Fibroblast of lung (primary cell): ENCODE measurements around the gene CIB4. TPM values are rescaled to one million over a fixed set of nuclear protein-coding genes. Genes with fewer than 3 reads are reported as not detected.

Experiments used
- DNase-seq, 2 donors: peaks; one replicate each; pipeline versions ENCODE4 v3.0.0 to v3.0.0-alpha.2; 2010; ENCODE audit warnings: low read depth in 2 of 2
- H2AFZ ChIP-seq: 2 replicates; pipeline ENCODE4 v1.5.1; 2012; ENCODE audit warnings: low read length, control low read depth, inconsistent platforms
- H3K27ac ChIP-seq: 2 replicates; pipeline ENCODE4 v1.5.1; 2011; ENCODE audit warnings: low read length, control low read depth; ENCODE audit not compliant: insufficient read depth
- H3K27me3 ChIP-seq: 2 replicates; pipeline ENCODE4 v1.5.1; 2011; ENCODE audit warnings: mild to moderate bottlenecking, low read length; ENCODE audit not compliant: control insufficient read depth, insufficient read depth
- H3K36me3 ChIP-seq: 2 replicates; pipeline ENCODE4 v1.5.1; 2011; ENCODE audit warnings: low read length; ENCODE audit not compliant: control insufficient read depth, insufficient read depth
- H3K4me1 ChIP-seq: 2 replicates; pipeline ENCODE4 v1.5.1; 2011; ENCODE audit warnings: low read length; ENCODE audit not compliant: control insufficient read depth, insufficient read depth; ENCODE audit errors: extremely low read depth
- H3K4me2 ChIP-seq: 2 replicates; pipeline ENCODE4 v1.5.1; 2011; ENCODE audit warnings: low read length, control low read depth; ENCODE audit not compliant: insufficient read depth; ENCODE audit errors: extremely low read depth
- H3K4me3 ChIP-seq, 4 experiments: fragments of 200-600 bp in 1 of 4; sonication (generic) in 1 of 4; replicated peaks in 1 of 4; 2 replicates each; pipeline ENCODE4 v1.5.1; 2011 to 2016; ENCODE audit warnings: low read length in 4 of 4, low read depth in 3 of 4, mild to moderate bottlenecking in 3 of 4, control low read depth in 2 of 4, inconsistent platforms in 1 of 4, mixed read lengths in 1 of 4; ENCODE audit not compliant: insufficient read depth in 1 of 4; ENCODE audit errors: control extremely low read depth in 1 of 4
- H3K79me2 ChIP-seq: 2 replicates; pipeline ENCODE4 v1.5.1; 2012; ENCODE audit warnings: mild to moderate bottlenecking, low read length, inconsistent platforms; ENCODE audit not compliant: control insufficient read depth, insufficient read depth
- H3K9ac ChIP-seq: 2 replicates; pipeline ENCODE4 v1.5.1; 2011; ENCODE audit warnings: mild to moderate bottlenecking, low read length, control low read depth; ENCODE audit not compliant: insufficient read depth
- H3K9me3 ChIP-seq: 2 replicates; pipeline ENCODE4 v1.5.1; 2012; ENCODE audit warnings: low read depth, low read length; ENCODE audit not compliant: control insufficient read depth, insufficient read depth
- H4K20me1 ChIP-seq: 2 replicates; pipeline ENCODE4 v1.5.1; 2011; ENCODE audit warnings: low read length; ENCODE audit not compliant: control insufficient read depth, insufficient read depth; ENCODE audit errors: extremely low read depth
- CTCF ChIP-seq, 2 donors: IDR thresholded peaks in 1 of 2; conservative IDR thresholded peaks in 1 of 2; 1 replicate in 1 of 2; 2 replicates in 1 of 2; pipeline ENCODE4 v1.5.1; 2011 to 2012; ENCODE audit warnings: low read length in 2 of 2, control low read depth in 1 of 2, inconsistent platforms in 1 of 2, low read depth in 1 of 2, mild to moderate bottlenecking in 1 of 2
- EZH2 ChIP-seq: IDR thresholded peaks from 2 replicates; pipeline ENCODE4 v1.5.1; 2012; ENCODE audit warnings: low read length, control low read depth, mild to moderate bottlenecking; ENCODE audit errors: missing control alignments
- polyA plus RNA-seq, 2 donors: library from polyadenylated mRNA; depleted of rRNA in 1 of 2; stranded (reverse) in 1 of 2; unstranded in 1 of 2; fragments of >200 nt; gene quantifications; 2 replicates each; pipeline ENCODE4 v1.2.1, GENCODE V29; 2011 to 2012; ENCODE audit warnings: missing spikeins in 1 of 2
- total RNA-seq: library from RNA; depleted of rRNA; stranded (reverse); fragments of >200 nt; gene quantifications from 2 replicates; pipeline ENCODE4 v1.2.1, GENCODE V29; 2014

The CIB4 gene
- total and polyA plus RNA-seq, 2 donors (not counting 1 experiment from before 2014, with no cell fraction given), result not detected

- no peak for TF ChIP-seq EZH2
- TF ChIP-seq CTCF (conservative IDR thresholded peaks at IDR 0.05 in 1 of 2, IDR thresholded peaks at IDR 0.05 in 1 of 2; ENCODE audit: low read depth in 1 of 2, low read length in 2 of 2), result no peak
- peaks cover 37% of the 10 kb centered on the region for H3K27me3 ChIP-seq
Observed at GRCh38 chr2:26609839-26610277, 31.3 kb downstream of the CIB4 start.

GRCh38 chr2:26609205-26609631 lies 31.9 kb downstream of the CIB4 start:
- peaks cover 31% of the 10 kb centered on the region for H3K27me3 ChIP-seq
- H3K9me3 ChIP-seq, result no peaks in the 10 kb centered on the region
- H2AFZ ChIP-seq, result no peak overlapping the region
- H4K20me1 ChIP-seq, result no peaks in the 10 kb centered on the region
- TF ChIP-seq CTCF (conservative IDR thresholded peaks at IDR 0.05 in 1 of 2, IDR thresholded peaks at IDR 0.05 in 1 of 2; ENCODE audit: low read depth in 1 of 2, low read length in 2 of 2) (no peak), EZH2 (no peak)
- no peak overlapping the region for H3K27ac ChIP-seq
- no peak for DNase-seq
- H3K79me2 ChIP-seq, result no peaks in the 10 kb centered on the region
- no peak overlapping the region for H3K4me2 ChIP-seq
- no peak overlapping the region for H3K9ac ChIP-seq
- no peaks in the 10 kb centered on the region for H3K4me1 ChIP-seq
- no peak overlapping the region for H3K4me3 ChIP-seq
- no peaks in the 10 kb centered on the region for H3K36me3 ChIP-seq

More at GRCh38 chr2:26609839-26610277, 31.3 kb downstream of the CIB4 start:
- DNase-seq, result no peak
- no peak overlapping the region for H3K9ac ChIP-seq
- H2AFZ ChIP-seq, result no peak overlapping the region
- no peaks in the 10 kb centered on the region for H3K9me3 ChIP-seq
- no peak overlapping the region for H3K4me3 ChIP-seq
- H3K79me2 ChIP-seq, result no peaks in the 10 kb centered on the region
- H3K36me3 ChIP-seq, result no peaks in the 10 kb centered on the region
- H3K27ac ChIP-seq, result no peak overlapping the region
- no peak overlapping the region for H3K4me2 ChIP-seq
- H3K4me1 ChIP-seq, result no peaks in the 10 kb centered on the region
- H4K20me1 ChIP-seq, result no peaks in the 10 kb centered on the region

GRCh38 chr2:26608557-26608956 lies 32.6 kb downstream of the CIB4 start:
- Histone ChIP-seq H3K27me3 (peaks cover 26% of the 10 kb centered on the region), H3K9me3 (no peaks in the 10 kb centered on the region), H3K36me3 (no peaks in the 10 kb centered on the region), H3K4me3 (no peak overlapping the region), H3K4me1 (no peaks in the 10 kb centered on the region), H3K79me2 (no peaks in the 10 kb centered on the region), H2AFZ (no peak overlapping the region), H3K27ac (no peak overlapping the region), H3K9ac (no peak overlapping the region), H4K20me1 (no peaks in the 10 kb centered on the region), H3K4me2 (no peak overlapping the region)
- no peak for DNase-seq
- TF ChIP-seq CTCF (conservative IDR thresholded peaks at IDR 0.05 in 1 of 2, IDR thresholded peaks at IDR 0.05 in 1 of 2; ENCODE audit: low read depth in 1 of 2, low read length in 2 of 2) (no peak), EZH2 (no peak)
